Thyroid gland (tissue), 4 donors: ENCODE measurements around the gene BAIAP3.

Experiments used
- POLR2A ChIP-seq, 2 donors: fragments of 450-650 bp; IDR thresholded peaks; one replicate each; pipeline ENCODE4 v1.6.1; 2017; ENCODE audit warnings: antibody characterized with exemption in 2 of 2, mild to moderate bottlenecking in 2 of 2, moderate library complexity in 1 of 2
- TF ChIP-seq, protein P1 (sequence below), 6 experiments: fragments of 200-600 bp in 3 of 6; fragments of 450-650 bp in 3 of 6; sonication (generic) in 3 of 6; IDR thresholded peaks; one replicate each; pipeline ENCODE4 v1.5.1; 2016 to 2019; ENCODE audit warnings: antibody characterized with exemption in 6 of 6, mild to moderate bottlenecking in 2 of 6, inconsistent platforms in 1 of 6, moderate library complexity in 1 of 6

GRCh38 chr16:1350691-1351090 lies 17.2 kb downstream of the BAIAP3 start:
- TF ChIP-seq, protein P1, sequence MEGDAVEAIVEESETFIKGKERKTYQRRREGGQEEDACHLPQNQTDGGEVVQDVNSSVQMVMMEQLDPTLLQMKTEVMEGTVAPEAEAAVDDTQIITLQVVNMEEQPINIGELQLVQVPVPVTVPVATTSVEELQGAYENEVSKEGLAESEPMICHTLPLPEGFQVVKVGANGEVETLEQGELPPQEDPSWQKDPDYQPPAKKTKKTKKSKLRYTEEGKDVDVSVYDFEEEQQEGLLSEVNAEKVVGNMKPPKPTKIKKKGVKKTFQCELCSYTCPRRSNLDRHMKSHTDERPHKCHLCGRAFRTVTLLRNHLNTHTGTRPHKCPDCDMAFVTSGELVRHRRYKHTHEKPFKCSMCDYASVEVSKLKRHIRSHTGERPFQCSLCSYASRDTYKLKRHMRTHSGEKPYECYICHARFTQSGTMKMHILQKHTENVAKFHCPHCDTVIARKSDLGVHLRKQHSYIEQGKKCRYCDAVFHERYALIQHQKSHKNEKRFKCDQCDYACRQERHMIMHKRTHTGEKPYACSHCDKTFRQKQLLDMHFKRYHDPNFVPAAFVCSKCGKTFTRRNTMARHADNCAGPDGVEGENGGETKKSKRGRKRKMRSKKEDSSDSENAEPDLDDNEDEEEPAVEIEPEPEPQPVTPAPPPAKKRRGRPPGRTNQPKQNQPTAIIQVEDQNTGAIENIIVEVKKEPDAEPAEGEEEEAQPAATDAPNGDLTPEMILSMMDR (IDR thresholded peaks at IDR 0.05) = no peak
- no peak for TF ChIP-seq POLR2A (IDR thresholded peaks at IDR 0.05)
